Measurements from ENCODE around the gene ZCCHC17. TPM values are rescaled to one million over a fixed set of nuclear protein-coding genes. Genes with fewer than 3 reads are reported as not detected.

Gene ZCCHC17
- total RNA-seq, 2 experiments from 2014 or later = 7.3 to 7.6 TPM

- Histone ChIP-seq H3K27me3 (ENCODE audit: control insufficient read depth in 1 of 2, insufficient read depth in 2 of 2, low read length in 2 of 2) (no peaks in the 10 kb centered on the region), H3K4me1 (ENCODE audit: insufficient read depth, low read length) (no peaks in the 10 kb centered on the region), H3K4me3 (ENCODE audit: low read length) (no peak overlapping the region), H3K36me3 (ENCODE audit: insufficient read depth, low read length) (peaks cover 44% of the 10 kb centered on the region), H3K9me3 (ENCODE audit: control insufficient read depth in 1 of 2, insufficient read depth in 1 of 2, low read length in 2 of 2) (no peaks in the 10 kb centered on the region), H3K27ac (ENCODE audit: low read depth in 1 of 2, low read length in 2 of 2) (no peak overlapping the region)
- Mint-ChIP-seq H3K27me3 (no peaks in the 10 kb centered on the region), H3K27ac (no peak overlapping the region), H3K4me1 (ENCODE audit: low read depth) (no peaks in the 10 kb centered on the region), H3K36me3 (ENCODE audit: low read depth) (peaks cover 84% of the 10 kb centered on the region), H3K4me3 (no peak overlapping the region), H3K9me3 (no peaks in the 10 kb centered on the region)
- no peak for TF ChIP-seq CTCF (IDR thresholded peaks at IDR 0.05)
- intact Hi-C loops (cut with DNase I, micrococcal nuclease) = no loop called here
- ATAC-seq (ENCODE audit: poor library complexity) (no peak), DNase-seq (no peak)
- ChIA-PET CTCF (interaction anchor here (0.5 kb wide), 1 partner anchor 253 kb away, joined by 5 read pairs; no protein-coding TSS in a partner anchor), POLR2A (no interaction called here)
Measured at GRCh38 chr1:31362032-31362431, 65.2 kb downstream of the ZCCHC17 start.

GRCh38 chr1:31364561-31365250 lies 67.9 kb downstream of the ZCCHC17 start:
- POLR2A ChIA-PET = no interaction called here

GRCh38 chr1:31366796-31367195 lies 70.0 kb downstream of the ZCCHC17 start:
- ChIA-PET CTCF (no interaction called here), POLR2A (no interaction called here)
- H3K27me3 Mint-ChIP-seq = no peaks in the 10 kb centered on the region
- Histone ChIP-seq H3K27me3 (ENCODE audit: control insufficient read depth in 1 of 2, insufficient read depth in 2 of 2, low read length in 2 of 2) (no peaks in the 10 kb centered on the region), H3K36me3 (ENCODE audit: insufficient read depth, low read length) (peaks cover 36% of the 10 kb centered on the region), H3K27ac (ENCODE audit: low read depth in 1 of 2, low read length in 2 of 2) (no peak overlapping the region), H3K9me3 (ENCODE audit: control insufficient read depth in 1 of 2, insufficient read depth in 1 of 2, low read length in 2 of 2) (no peaks in the 10 kb centered on the region), H3K4me3 (ENCODE audit: low read length) (no peak overlapping the region), H3K4me1 (ENCODE audit: insufficient read depth, low read length) (no peaks in the 10 kb centered on the region)
- H3K36me3 Mint-ChIP-seq (ENCODE audit: low read depth) = peaks cover 51% of the 10 kb centered on the region
- no peak for TF ChIP-seq CTCF (IDR thresholded peaks at IDR 0.05)
- no peaks in the 10 kb centered on the region for H3K4me1 Mint-ChIP-seq (ENCODE audit: low read depth)
- ATAC-seq (ENCODE audit: poor library complexity) (no peak), DNase-seq (no peak)
- H3K9me3 Mint-ChIP-seq = no peaks in the 10 kb centered on the region
- no peak overlapping the region for H3K4me3 Mint-ChIP-seq
- H3K27ac Mint-ChIP-seq = no peak overlapping the region
- intact Hi-C loops (cut with DNase I, micrococcal nuclease) = no loop called here

More at GRCh38 chr1:31364561-31365250, 67.9 kb downstream of the ZCCHC17 start:
- H3K36me3 ChIP-seq (ENCODE audit: insufficient read depth, low read length) = peaks cover 46% of the 10 kb centered on the region
- H3K9me3 ChIP-seq (ENCODE audit: control insufficient read depth in 1 of 2, insufficient read depth in 1 of 2, low read length in 2 of 2) = no peaks in the 10 kb centered on the region
- H3K4me1 ChIP-seq (ENCODE audit: insufficient read depth, low read length) = no peaks in the 10 kb centered on the region
- no peak overlapping the region for H3K4me3 Mint-ChIP-seq
- intact Hi-C loops (cut with DNase I, micrococcal nuclease) = no loop called here
- no peaks in the 10 kb centered on the region for H3K9me3 Mint-ChIP-seq
- TF ChIP-seq CTCF (IDR thresholded peaks at IDR 0.05) = no peak
- no peaks in the 10 kb centered on the region for H3K27me3 ChIP-seq (ENCODE audit: control insufficient read depth in 1 of 2, insufficient read depth in 2 of 2, low read length in 2 of 2)
- H3K27ac ChIP-seq (ENCODE audit: low read depth in 1 of 2, low read length in 2 of 2) = no peak overlapping the region
- DNase-seq (no peak), ATAC-seq (ENCODE audit: poor library complexity) (no peak)
- H3K27me3 Mint-ChIP-seq = no peaks in the 10 kb centered on the region
- no peak overlapping the region for H3K27ac Mint-ChIP-seq
- no peak overlapping the region for H3K4me3 ChIP-seq (ENCODE audit: low read length)
- CTCF ChIA-PET = no interaction called here
- H3K4me1 Mint-ChIP-seq (ENCODE audit: low read depth) = no peaks in the 10 kb centered on the region
- H3K36me3 Mint-ChIP-seq (ENCODE audit: low read depth) = peaks cover 67% of the 10 kb centered on the region

All from CD4-positive, alpha-beta T cell (primary cell).